GM18858 (cell line): ENCODE data around the gene ABI3.

ENCODE experiments used
- ATAC-seq: cut with Tn5 transposase; IDR thresholded peaks from one replicate; pipeline ENCODE4 v1.9.1; 2021; ENCODE audit not compliant: unreplicated experiment

Gene ABI3

DNA sequence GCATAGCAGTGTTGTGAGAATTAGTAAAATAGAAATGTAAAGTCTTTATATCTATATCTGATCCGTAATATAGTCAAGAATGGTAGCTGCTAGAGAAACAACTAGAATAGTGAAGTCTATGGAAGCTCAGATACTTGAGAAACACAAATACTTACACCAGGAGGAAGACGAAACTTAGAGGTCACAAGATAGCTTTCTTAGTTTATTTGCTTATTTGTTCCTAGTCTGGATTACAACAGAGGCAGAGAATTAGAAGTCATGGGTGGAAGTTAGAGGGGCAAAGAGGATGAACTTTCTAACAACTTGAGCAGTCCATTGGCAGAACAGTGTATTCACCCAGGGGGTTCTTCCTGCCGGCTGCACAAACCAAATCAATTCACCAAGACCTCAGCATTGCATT lies 14.0 kb upstream of the ABI3 start:
- no peak for ATAC-seq

DNA sequence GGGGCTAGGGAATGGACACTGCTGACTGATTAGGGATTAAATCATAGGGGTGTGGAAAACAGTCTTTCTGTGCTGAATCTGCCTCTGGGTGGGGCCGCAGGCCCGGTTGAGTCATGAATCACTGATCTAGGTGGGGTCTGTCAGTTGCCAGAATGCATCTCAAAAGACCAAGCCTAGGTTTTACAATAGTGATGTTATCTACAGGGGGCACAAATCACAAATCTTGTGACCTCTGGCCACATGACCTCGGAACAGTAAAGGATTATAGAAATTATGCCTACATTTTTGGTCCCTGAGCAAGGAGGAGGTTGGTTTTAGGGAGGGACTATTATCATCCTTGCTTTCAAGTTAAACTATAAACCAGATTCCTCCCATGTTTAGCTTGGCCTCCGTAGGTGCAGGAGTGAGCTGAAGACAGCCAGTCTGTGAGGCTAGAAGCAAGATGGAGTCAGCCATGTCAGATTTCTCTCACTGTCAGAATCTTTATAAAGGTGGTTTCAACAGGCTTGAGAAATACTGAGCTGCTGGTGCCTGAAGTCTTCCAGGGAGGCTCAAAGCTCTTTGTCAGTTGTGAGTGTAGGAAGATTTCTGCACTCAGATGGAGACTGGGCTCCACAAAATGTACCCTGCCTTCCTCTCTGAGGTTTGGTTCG lies 13.0 kb upstream of the ABI3 start:
- ATAC-seq, result no peak

DNA sequence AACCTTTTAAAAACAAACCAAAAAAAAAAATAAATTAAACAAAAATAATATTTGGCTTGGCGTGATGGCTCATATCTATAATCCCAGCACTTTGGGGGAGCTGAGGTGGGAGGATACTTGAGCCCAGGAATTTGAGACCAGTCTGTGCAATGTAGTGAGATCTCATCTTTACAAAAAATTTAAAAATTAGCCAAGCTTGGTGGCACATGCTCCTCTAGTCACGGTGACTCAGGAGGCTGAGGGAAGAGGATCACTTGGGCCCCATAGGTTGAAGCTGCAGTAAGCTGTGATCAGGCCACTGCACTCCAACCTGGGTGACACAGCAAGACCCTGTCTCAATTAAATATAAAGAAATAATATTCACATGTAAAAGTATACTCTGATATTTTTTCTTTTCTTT lies 12.3 kb upstream of the ABI3 start:
- no peak for ATAC-seq

DNA sequence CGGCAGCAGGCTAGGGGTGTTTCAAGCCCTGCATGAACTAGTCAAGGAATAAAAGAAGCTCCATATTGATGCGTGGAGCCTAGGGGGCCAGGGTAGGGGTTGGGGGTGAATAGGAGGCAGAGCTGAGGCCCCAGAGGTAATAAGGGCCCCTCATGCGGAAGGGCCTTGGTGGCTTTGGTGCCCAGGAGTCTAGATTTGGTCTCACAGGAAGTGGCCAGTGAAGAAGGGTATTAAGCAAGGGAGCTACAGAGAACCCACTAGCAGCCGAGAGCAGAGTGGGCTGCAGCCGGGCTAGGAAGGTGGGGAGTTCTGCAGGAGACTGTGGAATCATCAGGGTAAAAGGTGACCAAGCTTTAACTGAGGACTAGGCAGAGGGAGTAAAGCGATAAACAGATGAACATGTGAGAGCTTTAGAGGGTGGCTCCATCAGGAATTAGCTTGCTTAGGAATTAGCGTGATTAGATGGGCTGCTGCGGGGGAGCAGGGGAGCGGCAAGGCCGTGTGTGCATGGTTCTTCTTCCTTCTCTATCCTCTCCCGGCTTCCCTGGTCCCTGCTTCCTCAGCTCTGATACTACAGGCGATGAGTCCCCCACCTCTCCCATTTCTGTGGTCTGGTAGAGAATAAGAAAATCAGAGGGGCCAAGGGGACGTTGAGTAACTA lies 10.0 kb upstream of the ABI3 start:
- no peak for ATAC-seq

DNA sequence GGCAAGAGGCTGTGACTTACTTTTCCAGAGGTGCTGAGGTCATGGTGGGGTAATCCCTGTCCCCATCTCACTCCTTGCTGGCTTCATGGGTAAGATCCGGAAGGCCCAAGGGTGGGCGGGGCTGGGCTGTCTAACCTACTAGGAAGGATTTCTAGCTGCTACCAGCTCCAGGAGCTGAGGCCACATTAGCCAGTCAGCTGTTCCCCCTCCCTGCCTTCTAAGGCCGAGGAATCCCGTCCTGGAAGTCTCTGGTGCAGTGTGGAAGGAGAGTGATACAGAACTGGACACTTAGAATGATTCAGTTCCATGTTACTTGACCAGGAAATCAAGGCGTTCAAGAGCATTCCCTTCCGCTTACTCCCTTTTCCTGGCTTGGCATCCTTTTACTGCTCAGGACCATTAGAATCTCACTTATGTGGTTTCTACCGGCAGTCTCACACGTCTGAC lies 9.0 kb upstream of the ABI3 start:
- no peak for ATAC-seq

DNA sequence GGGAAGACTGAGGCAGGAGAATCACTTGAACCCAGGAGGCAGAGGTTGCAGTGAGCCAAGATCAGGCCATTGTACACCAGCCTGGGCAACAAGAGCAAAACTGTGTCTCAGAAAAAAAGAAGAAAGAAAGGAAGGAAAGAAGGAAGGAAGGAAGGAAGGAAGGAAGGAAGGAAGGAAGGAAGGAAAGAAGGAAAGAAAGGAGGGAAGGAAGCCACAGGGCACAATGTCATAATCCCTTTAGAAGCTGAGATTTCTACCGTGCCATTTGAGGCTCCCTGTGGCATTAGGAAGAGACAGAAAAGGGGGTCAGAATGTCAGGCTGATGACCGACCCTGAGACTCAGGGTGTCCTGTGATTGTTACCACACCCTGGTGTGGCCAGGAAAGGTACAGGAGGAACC lies 6.7 kb upstream of the ABI3 start:
- ATAC-seq, result no peak

DNA sequence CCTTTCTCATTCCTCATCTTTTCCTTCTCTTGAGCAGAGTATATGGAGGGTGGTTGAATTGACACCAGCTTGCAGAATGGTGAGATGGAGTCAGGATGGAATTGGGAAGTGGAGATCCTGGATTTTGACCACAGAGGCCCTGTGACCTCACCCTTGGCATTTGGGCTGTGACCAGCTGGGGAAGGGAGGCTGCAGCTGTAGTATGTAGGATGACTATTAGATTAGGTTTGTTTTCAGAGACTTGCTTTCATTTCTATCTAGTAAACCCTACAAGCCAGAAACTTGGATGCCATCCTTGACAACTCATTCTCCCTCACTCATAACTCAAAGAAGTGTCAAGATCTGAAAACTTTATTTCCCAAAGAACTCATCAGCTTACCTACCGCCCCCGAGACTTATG lies 6.0 kb upstream of the ABI3 start:
- no peak for ATAC-seq

DNA sequence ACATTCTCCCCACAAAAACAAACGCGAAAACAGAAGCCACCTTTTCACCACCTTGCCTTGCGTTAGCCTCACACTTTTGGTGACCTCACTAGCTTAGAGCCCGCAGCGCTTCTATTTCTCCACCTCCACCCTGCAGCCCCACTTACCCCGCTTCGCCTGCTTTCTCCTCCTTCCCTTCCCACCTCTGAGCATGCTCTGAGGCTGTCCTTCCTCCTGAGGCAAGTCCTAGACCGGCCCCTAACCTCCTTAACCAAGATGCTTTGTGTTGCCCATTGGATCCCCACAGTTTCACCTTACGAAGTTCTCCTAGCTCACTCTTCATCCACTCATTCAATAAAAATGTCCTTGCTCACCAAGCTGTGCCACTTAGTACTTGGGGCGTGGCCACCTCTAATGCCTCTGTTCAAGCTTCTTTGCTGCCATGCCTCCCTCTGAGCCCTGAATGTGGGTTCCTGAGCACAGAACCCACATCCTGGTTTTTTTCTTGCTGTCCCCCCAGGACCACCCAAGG lies 1.4 kb upstream of the ABI3 start:
- no peak for ATAC-seq

DNA sequence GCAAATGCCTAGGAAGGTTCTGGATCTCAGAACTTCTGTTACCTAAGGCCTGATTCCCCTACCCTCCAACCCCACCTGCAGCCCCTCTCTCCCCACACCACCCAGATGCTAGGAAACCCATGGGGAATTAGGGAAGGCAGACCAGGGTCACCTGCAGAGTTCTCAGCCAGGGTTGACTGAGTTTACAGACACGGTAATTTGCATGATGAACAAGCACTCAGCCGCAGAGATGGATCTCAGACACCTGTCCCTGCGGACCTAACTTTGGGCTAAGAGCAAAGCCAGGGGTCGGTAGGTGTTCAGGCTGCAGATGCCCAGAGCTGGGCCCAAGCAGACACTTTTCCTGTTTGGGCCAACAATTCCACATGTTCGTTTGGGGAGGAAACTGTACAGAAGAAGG lies 2.9 kb downstream of the ABI3 start:
- no peak for ATAC-seq

DNA sequence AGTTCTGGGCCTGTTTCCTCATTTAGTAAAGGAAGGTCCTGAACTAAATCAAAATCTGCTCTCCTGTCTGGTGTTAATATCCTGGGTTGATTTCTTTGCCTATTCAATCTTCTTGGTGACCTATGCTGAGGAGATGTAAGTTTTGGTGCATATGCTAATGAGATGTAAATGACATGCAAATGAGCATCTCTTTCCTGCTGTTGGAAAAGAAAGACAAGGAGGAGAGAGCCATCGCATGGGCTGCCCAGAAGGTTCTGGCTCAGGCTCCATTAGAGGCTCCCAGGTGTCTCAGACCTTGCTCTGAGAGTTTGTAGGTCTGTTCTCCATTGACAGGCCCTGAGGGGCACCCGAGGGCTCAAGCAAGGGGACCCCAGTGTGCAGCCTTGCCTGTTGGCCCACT lies 3.3 kb downstream of the ABI3 start:
- ATAC-seq, result no peak

DNA sequence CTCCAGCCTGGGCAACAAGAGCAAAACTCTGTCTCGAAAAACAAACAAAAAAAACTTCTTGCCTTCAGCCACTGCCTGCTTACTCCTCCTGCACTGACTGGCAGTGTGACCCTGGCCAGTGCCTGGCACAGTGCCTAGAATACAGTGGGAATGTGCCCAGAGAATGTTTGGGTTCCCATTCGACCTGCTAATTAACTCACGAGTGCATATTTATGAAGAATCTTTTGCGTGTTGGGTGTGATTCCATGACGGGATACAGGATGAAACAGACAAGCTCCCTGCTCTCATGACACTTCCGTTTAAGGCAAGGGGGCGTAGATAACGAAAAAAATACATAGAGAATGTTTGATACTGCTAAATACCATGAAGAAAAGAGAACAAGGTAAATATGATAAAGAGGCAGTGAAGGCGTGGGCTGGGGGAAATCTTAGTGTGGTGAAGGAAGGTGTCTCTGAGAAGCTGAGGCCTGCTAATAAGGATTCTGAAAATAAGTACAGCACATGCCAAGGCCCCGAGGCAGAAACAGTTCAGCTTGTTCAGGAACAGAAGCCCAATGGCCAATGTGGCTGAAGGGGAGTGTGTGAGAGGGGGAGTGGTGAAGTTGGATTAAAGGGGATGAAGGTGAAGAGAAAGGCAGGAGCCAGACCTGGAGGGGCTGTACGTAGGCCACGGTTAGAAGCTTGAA lies 4.3 kb downstream of the ABI3 start:
- ATAC-seq, result no peak

DNA sequence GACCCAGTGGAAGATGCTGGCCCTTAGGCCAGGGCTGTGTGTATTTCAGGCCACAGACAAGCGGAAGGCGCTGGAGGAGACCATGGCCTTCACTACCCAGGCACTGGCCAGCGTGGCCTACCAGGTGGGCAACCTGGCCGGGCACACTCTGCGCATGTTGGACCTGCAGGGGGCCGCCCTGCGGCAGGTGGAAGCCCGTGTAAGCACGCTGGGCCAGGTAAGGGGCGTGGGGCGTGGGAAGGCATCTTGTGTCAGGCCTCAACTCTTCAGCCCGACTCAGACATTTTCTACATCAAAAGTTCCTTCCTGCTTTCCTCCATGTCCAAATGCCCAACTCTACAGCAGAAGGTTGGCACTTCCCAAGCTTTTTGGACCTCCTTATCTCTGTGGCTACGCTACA lies 6.0 kb downstream of the ABI3 start:
- no peak for ATAC-seq

DNA sequence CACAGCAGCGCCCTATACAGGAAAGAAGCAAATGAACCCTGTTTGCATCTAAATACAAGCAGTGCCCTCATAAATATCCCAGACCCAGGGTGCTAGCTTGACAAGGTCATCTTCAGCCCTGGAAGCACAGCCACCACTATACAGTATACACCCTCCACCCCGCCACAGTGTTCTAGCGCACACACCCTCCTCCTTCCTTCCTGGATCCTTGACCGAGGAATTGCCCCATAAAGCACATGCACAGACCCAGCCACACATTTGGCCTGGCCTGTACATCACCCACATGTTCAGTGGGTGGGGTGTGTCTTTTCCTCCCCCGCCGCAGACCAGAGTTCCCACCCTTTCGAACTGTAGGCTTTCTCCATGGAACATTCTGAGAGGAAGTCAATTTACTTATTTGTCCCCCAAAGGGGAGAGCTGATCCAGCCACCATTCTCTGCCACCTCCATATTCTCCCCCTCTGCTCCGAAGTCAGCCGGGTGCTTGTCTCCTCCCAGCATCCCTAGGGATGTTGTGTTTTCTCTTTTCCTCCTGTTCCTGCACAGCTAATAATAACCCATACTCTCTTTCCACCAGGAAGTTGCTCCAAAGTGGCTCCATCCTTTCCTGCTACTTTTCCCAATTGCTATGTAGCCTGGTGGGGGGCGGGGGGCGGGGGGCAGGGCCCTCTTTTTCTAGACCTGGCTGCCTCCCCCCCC lies 6.6 kb downstream of the ABI3 start:
- no peak for ATAC-seq

DNA sequence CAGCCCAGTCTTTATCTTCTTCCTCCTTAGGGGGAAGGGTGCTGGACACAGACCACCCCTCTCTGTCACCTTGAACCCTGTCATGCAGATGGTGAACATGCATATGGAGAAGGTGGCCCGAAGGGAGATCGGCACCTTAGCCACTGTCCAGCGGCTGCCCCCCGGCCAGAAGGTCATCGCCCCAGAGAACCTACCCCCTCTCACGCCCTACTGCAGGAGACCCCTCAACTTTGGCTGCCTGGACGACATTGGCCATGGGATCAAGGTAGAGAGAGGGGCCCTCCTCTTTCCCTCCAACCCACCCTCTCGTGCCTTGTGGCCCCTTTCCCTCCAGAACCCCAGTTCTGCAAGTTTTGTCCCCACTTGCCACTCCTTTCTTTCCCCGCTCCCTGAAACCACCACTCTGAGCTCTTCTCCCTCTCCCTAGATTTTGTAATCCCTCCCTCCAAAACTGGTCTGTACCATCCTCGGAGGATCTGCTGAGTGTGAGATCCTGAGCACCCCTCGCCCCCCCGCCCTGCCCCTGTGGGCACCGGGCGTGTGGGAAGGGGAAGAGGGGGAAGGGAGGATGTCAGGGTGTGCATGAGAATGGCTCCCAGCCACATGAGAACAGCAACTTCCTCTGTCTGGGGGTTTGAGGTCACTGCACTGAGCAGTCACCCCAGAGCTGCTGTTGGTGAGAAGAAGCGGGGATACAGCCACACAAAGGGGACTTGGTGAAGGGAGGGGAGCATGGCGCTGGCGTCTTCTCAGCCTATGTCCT lies 7.3 kb downstream of the ABI3 start:
- peak; percentile 35 for ATAC-seq

DNA sequence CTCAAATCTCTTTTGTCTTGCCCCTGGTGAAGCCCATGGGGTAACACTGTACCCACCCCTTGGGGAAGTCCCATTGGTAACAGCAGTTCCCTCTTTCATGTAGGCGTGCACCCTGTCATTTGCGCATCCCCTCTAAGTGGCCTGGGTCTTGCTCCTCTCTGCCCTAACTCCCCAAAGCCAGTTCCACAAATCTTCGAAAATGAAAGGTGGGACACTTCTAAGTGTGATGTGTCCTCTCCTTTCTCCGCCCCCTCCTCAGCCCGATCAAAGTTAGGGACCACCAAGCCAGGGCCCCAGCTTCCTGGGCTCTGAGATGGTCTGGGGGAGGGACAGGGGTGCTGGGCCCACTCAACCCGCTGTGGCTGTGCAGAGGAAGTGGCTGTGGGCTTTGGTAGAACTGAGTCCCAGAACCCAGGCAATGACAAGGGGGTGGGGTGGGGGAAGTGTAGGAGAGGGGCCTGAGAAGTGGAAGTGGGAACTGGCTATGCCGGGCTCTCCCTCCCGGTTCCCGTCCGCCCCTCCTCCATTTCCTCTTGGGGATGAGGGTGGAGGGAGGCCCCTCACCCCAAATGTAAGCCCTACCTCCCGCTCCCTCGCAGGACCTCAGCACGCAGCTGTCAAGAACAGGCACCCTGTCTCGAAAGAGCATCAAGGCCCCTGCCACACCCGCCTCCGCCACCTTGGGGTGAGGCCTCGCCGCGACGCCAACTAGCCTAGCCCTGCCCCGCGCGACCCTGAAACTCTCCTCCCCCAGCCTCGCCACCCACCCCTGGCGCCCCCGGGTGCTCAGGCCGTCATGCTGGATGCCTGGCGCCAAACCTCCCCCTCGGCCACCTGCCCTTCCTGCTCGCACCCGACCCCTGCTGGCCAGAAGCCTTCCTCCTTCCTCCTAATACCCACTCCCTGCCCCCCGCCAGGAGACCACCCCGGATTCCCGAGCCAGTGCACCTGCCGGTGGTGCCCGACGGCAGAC lies 8.7 kb downstream of the ABI3 start:
- ATAC-seq, result no peak

DNA sequence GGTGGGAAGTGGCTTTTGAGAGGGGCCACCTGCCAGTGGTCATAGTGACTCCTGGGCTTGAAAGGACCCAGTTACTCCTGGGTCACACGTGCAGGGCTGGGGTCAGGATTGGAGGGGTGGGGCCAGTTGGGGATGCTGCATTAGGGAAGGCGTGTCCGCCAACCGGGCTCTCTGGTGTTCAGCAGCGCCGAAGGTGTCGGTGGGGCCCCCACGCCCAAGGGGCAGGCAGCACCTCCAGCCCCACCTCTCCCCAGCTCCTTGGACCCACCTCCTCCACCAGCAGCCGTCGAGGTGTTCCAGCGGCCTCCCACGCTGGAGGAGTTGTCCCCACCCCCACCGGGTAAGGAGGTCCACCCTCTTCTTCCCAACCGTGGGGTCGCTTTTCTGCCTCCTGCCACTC lies 9.5 kb downstream of the ABI3 start:
- ATAC-seq, result no peak

DNA sequence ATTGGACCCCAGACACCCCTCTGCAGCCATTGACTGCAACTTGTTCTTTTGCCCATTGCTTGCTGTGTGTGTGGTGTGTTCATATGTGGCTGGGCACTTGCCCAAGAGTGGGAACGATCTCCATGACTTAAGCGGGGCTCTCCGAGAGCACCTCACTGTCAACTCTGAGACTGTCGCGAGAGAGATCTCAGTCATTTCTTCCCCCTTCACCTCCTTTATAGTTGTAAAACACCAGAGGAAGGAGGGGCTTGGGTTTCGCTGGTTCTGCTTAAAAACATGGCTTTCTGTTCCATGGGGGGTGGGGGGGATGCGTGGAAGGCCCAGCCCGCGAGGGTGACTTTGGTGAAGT lies 12.6 kb downstream of the ABI3 start:
- no peak for ATAC-seq

DNA sequence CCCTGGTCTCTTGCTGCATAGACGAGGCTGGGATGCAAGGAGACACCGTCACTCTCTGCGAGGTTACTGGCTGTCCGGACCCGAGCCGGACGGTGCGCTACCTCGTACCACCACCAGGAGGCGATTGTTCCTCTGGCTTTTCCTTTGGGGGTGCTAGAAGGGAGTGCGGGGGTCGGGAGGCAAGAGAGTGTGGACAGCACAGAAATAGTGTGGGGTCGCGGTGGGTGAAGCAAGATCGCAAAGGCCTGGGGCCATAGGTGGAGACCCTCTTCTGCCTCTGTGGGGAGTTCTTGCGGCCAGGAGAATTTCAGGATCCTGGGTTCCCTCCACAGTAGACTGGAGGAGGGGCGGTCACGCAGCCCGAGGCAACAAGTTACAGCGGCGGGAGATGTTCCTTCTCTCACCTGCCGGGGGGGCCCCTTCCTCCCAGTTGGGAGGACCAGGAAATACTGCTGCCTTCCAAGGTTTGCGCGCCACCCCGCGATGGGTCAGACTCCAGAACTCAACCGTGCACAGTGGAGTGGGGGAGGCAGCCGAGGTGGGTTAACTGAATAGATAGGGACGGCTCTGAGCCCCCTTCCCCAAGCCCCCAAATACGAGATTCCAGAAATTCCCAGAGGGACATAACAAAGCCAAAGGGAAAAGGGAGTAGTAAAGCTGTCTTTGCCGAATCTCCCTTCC lies 13.2 kb downstream of the ABI3 start:
- ATAC-seq, result no peak
